ENCODE data around the gene FBLN1. TPM values are rescaled to one million over a fixed set of nuclear protein-coding genes. Genes with fewer than 3 reads are reported as not detected.

The FBLN1 gene
- total RNA-seq, 1 donor from 2014 or later, result 18.2 TPM

DNA sequence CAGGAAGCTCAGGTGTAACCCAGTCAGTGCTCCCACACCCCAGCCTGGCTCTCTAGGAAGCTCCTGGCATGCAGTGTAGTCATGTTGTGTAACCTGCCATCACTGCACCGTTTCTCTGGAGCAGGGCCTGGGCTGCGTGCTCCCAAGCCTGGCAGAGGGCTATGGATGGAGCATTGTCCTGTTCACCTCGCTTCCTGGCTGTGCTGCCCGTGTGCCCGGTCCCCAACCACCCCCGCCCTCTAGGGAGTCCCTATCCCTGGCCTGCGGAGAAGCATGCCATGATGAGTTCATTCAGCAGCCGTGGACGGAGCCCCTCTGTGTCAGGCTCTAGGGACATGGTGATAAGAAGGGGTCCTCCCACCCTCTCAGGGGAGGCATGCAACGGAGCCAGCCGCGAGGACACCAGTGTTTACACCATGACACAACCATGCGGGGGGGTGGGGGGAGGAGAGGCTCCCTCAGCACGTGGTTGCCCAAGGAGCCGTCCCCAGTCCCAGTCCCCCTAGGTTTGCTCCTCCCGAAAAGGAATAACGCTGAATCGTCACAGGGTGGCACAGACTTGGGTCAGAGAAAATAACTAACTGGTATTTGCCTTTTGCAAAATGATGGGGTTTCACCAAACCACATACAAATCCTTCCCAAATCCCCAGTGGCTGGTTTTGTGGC, 73.1 kb downstream of the FBLN1 start:
- TF ChIP-seq CTCF (IDR thresholded peaks at IDR 0.05; ENCODE audit: insufficient read depth, low read length, severe bottlenecking), result no peak
- no peak overlapping the region for H3K4me3 ChIP-seq (ENCODE audit: low read depth, low read length)
- H3K36me3 ChIP-seq (ENCODE audit: control insufficient read depth, insufficient read depth, low read length), result no peaks in the 10 kb centered on the region
- DNase-seq (ENCODE audit: low read depth), result no peak
- FAIRE-seq, result no peak
- H3K27me3 ChIP-seq (ENCODE audit: control insufficient read depth, insufficient read depth, low read length), result no peaks in the 10 kb centered on the region

GRCh38 chr22:45576273-45576625, 73.6 kb downstream of the FBLN1 start:
- Histone ChIP-seq H3K27me3 (ENCODE audit: control insufficient read depth, insufficient read depth, low read length) (no peaks in the 10 kb centered on the region), H3K4me3 (ENCODE audit: low read depth, low read length) (no peak overlapping the region), H3K36me3 (ENCODE audit: control insufficient read depth, insufficient read depth, low read length) (no peaks in the 10 kb centered on the region)
- FAIRE-seq (no peak), DNase-seq (ENCODE audit: low read depth) (no peak)
- TF ChIP-seq CTCF (IDR thresholded peaks at IDR 0.05; ENCODE audit: insufficient read depth, low read length, severe bottlenecking), result no peak

DNA sequence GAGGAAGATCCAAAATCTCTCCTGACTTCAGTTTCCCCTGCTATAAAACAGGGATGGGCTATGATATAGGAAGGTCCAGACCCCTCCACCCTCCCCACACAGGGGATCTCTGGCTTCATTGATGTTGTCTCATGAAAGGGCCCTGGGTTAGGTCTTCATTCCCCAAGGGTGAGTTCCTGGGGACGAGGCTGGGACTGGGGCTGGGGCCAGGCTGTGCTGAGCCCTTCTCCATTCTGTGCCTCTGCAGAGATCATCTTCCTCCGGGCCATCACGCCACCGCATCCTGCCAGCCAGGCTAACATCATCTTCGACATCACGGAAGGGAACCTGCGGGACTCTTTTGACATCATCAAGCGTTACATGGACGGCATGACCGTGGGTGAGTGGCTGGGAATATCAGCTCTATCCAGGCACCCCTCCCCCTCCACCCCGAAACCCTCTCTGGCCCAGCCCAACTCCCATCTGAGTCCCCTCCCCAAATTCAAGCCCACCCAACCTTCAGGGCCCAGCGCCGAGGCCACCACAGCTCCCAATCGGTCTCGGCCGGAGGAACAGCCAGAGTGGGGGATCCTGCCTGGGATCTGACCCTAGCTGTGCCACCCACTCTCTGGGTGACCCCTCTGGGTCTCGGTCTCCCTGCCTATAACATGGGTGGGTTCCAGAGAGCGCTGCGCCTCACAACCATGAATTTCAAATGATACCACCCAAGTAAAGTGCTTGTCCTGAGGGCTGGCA, 74.2 kb downstream of the FBLN1 start:
- no peak for TF ChIP-seq CTCF (IDR thresholded peaks at IDR 0.05; ENCODE audit: insufficient read depth, low read length, severe bottlenecking)
- H3K4me3 ChIP-seq (ENCODE audit: low read depth, low read length), result no peak overlapping the region
- H3K36me3 ChIP-seq (ENCODE audit: control insufficient read depth, insufficient read depth, low read length), result no peaks in the 10 kb centered on the region
- no peak for FAIRE-seq
- H3K27me3 ChIP-seq (ENCODE audit: control insufficient read depth, insufficient read depth, low read length), result no peaks in the 10 kb centered on the region
- DNase-seq (ENCODE audit: low read depth), result no peak

GRCh38 chr22:45577746-45578523, 75.3 kb downstream of the FBLN1 start:
- no peak for FAIRE-seq

GRCh38 chr22:45578524-45579147, 76.0 kb downstream of the FBLN1 start:
- Histone ChIP-seq H3K36me3 (ENCODE audit: control insufficient read depth, insufficient read depth, low read length) (no peaks in the 10 kb centered on the region), H3K4me3 (ENCODE audit: low read depth, low read length) (no peak overlapping the region), H3K27me3 (ENCODE audit: control insufficient read depth, insufficient read depth, low read length) (no peaks in the 10 kb centered on the region)
- FAIRE-seq (no peak), DNase-seq (ENCODE audit: low read depth) (no peak)
- no peak for TF ChIP-seq CTCF (IDR thresholded peaks at IDR 0.05; ENCODE audit: insufficient read depth, low read length, severe bottlenecking)

More at GRCh38 chr22:45577746-45578523, 75.3 kb downstream of the FBLN1 start:
- TF ChIP-seq CTCF (IDR thresholded peaks at IDR 0.05; ENCODE audit: insufficient read depth, low read length, severe bottlenecking), result peak; percentile 97
- no peaks in the 10 kb centered on the region for H3K36me3 ChIP-seq (ENCODE audit: control insufficient read depth, insufficient read depth, low read length)
- no peak overlapping the region for H3K4me3 ChIP-seq (ENCODE audit: low read depth, low read length)
- H3K27me3 ChIP-seq (ENCODE audit: control insufficient read depth, insufficient read depth, low read length), result no peaks in the 10 kb centered on the region
- peak; percentile 58 for DNase-seq (ENCODE audit: low read depth)
